Ovary (tissue), 9 donors: Measurements from ENCODE around the gene UBQLN4. TPM values are rescaled to one million over a fixed set of nuclear protein-coding genes. Genes with fewer than 3 reads are reported as not detected.

Experiments
- DNase-seq, 5 donors: peaks; one replicate each; pipeline ENCODE4 v3.0.0-alpha.2; 2019 to 2020
- H3K27ac ChIP-seq, 2 donors: fragments of 200-600 bp; one replicate each; pipeline versions ENCODE4 v1.5.1 to v1.8.0; 2019 to 2022
- H3K27me3 ChIP-seq: fragments of 200-600 bp; one replicate; pipeline ENCODE4 v1.8.0; 2022
- H3K36me3 ChIP-seq: fragments of 200-600 bp; sonication (generic); one replicate; pipeline ENCODE4 v1.5.1; 2019
- H3K4me1 ChIP-seq: one replicate; pipeline ENCODE4 v1.8.1; 2013; ENCODE audit warnings: mild to moderate bottlenecking, moderate library complexity; ENCODE audit not compliant: insufficient read depth
- H3K4me3 ChIP-seq: fragments of 200-600 bp; sonication (generic); one replicate; pipeline ENCODE4 v1.5.1; 2017
- H3K9me3 ChIP-seq, 2 donors: fragments of 200-600 bp in 1 of 2; sonication (generic) in 1 of 2; one replicate each; pipeline versions ENCODE4 v1.5.1 to v1.8.1; 2013 to 2019; ENCODE audit warnings: mild to moderate bottlenecking in 1 of 2, moderate library complexity in 1 of 2
- EP300 ChIP-seq: sonication (generic); formaldehyde crosslinking; IDR thresholded peaks from one replicate; pipeline ENCODE4 v1.6.1; 2017; ENCODE audit warnings: antibody characterized with exemption
- POLR2A ChIP-seq: fragments of 450-650 bp; IDR thresholded peaks from one replicate; pipeline ENCODE4 v1.6.1; 2017; ENCODE audit warnings: antibody characterized with exemption, mild to moderate bottlenecking, moderate library complexity
- WGBS, 3 donors: extraction: QIAGEN DNeasy Blood & Tissue Kit in 1 of 3; methylation state at CpG; one replicate each; pipeline versions ENCODE4 v1.1.5 to v1.1.7; 2013 to 2017; 5-methylcytosine and 5-hydroxymethylcytosine counted together
- intact Hi-C, 4 donors: fragments of 100-400 bp; cut with DNase I; formaldehyde crosslinking; loops; one replicate each; pipeline versions ENCODE4 v1.11.0 to v1.15.1; 2022 to 2023
- polyA plus RNA-seq, 2 donors: library from polyadenylated mRNA; stranded (reverse); fragments of 200-250 nt in 1 of 2; fragments of 350-450 nt in 1 of 2; fragmentation: Illumina TruSeq in 1 of 2; extraction: RNeasy Lipid Tissue Mini Kit (QIAGEN cat#74804) in 1 of 2; gene quantifications; one replicate each; pipeline ENCODE4 v1.2.3, GENCODE V29; 2013 to 2014
- total RNA-seq, 7 donors: library from RNA; depleted of rRNA in 2 of 7; stranded (reverse); fragments of >200 nt in 2 of 7; fragmentation: NEBNext Ultra II Directional in 3 of 7; extraction: Animal tissue kit (Norgen Biotek cat#: 25700) in 3 of 7; gene quantifications; one replicate each; pipeline versions ENCODE4 v1.1.0 to v1.2.4, GENCODE V29; 2016 to 2023
- TF ChIP-seq, protein P1 (sequence below), 3 donors: fragments of 450-650 bp in 2 of 3; fragments of 200-600 bp in 1 of 3; IDR thresholded peaks; one replicate each; pipeline versions ENCODE4 v1.5.1 to v1.8.0; 2016 to 2022; ENCODE audit warnings: antibody characterized with exemption in 3 of 3, mild to moderate bottlenecking in 1 of 3
- donor health status: DM: no; HTN: no; CAD: no; lungs with moderate emphysema.
- donor health status: DM: no; HTN: no; CAD: no.
- donor health status: Bipolar disorder and iron deficiency.
- donor health status: DM: yes; HTN: yes; CAD: no.
- donor health status: DM: no; HTN: no; CAD: no.
- donor health status: DM: yes; HTN: yes; CAD: no.

Gene UBQLN4
- total and polyA plus RNA-seq, 9 donors = 14.2 to 38.0 (median 26.6) TPM

DNA sequence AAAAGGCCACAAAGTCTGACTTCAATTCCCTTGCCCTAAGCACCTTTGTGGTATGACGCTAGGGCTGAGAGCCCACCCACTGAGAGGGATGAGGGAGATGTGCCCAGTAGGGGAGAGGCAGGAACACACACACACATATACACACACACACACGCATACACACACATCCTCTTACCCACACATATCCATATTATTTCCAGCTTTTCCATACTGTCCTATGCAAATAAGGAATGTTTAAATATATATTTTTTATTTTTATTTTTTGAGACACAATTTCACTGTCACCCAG, 10.3 kb upstream of the UBQLN4 start:
- no peaks in the 10 kb centered on the region for H3K9me3 ChIP-seq
- no peak for TF ChIP-seq POLR2A
- no peak for TF ChIP-seq EP300
- TF ChIP-seq, protein P1, sequence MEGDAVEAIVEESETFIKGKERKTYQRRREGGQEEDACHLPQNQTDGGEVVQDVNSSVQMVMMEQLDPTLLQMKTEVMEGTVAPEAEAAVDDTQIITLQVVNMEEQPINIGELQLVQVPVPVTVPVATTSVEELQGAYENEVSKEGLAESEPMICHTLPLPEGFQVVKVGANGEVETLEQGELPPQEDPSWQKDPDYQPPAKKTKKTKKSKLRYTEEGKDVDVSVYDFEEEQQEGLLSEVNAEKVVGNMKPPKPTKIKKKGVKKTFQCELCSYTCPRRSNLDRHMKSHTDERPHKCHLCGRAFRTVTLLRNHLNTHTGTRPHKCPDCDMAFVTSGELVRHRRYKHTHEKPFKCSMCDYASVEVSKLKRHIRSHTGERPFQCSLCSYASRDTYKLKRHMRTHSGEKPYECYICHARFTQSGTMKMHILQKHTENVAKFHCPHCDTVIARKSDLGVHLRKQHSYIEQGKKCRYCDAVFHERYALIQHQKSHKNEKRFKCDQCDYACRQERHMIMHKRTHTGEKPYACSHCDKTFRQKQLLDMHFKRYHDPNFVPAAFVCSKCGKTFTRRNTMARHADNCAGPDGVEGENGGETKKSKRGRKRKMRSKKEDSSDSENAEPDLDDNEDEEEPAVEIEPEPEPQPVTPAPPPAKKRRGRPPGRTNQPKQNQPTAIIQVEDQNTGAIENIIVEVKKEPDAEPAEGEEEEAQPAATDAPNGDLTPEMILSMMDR (IDR thresholded peaks at IDR 0.05) = no peak
- H3K27me3 ChIP-seq = no peaks in the 10 kb centered on the region
- no peak overlapping the region for H3K27ac ChIP-seq
- H3K36me3 ChIP-seq = no peaks in the 10 kb centered on the region
- no peaks in the 10 kb centered on the region for H3K4me1 ChIP-seq
- WGBS, 3 donors = 26 to 46% (median 34%) methylated on average over 2 of the region's 2 CpGs
- H3K4me3 ChIP-seq = no peak overlapping the region
- intact Hi-C loops = no loop called here
- no peak for DNase-seq

DNA sequence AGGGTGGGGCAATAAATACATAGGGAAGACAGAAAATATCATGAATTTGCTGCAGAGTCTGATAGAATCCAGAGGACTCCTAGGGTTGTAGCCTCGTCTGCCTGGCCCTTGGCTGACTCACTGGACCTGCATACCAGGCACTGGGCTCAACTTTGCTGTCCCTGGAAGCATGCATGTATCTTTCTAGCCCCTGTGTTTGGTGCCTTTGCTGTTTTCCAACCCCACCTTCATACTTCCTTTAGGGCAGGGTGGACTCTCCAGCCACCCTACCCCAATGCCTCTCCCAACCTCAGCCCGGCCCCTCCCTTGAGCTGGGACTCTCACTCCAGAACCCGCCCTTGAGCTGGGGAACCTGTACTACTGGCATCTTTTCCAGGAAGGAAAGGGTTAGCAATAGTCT, 8.6 kb upstream of the UBQLN4 start:
- Histone ChIP-seq H3K4me3 (no peak overlapping the region), H3K9me3 (no peaks in the 10 kb centered on the region), H3K36me3 (no peaks in the 10 kb centered on the region), H3K4me1 (no peaks in the 10 kb centered on the region), H3K27me3 (no peaks in the 10 kb centered on the region), H3K27ac (no peak overlapping the region)
- intact Hi-C loops = no loop called here
- DNase-seq = no peak
- no peak for TF ChIP-seq EP300
- TF ChIP-seq, protein P1 (IDR thresholded peaks at IDR 0.05) = no peak
- no peak for TF ChIP-seq POLR2A
- 86 to 91% (median 87%) methylated on average over 3 of the region's 3 CpGs for WGBS, 3 donors

DNA sequence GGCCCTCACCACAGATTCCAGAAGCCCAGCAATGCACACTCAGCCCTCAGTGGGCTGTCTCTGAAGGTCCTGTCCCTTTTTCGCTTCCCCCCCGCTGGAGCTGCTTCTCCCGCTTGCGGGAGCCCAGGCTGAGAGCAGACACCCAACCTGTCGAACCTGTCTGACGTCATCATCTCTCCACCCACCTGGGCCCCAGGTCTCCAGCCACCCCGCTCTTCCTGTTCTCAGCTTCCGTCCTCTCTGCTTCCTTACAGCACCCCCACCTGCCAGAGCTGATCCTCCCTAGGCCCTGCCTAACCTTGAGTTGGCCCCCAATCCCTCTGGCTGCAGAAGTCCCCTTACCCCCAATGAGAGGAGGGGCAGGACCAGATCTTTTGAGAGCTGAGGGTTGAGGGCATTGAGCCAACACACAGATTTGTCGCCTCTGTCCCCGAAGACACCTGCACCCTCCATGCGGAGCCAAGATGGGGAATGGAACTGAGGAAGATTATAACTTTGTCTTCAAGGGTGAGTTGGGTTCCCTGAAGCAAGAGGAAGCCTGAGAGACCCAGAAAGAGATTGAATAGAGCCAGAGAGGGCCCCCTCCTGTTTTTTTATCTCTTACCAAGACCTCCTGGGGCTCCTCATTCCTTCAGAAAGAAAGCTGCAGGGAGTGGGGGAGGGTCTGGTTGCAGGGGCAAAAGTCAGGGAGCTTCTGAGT, 7.5 kb upstream of the UBQLN4 start, which contains the start of gene RAB25:
RAB25 (plus strand) TSS at position 224 of the 700 bp plus-strand sequence; CDS start at position 465, 241 bp downstream.
- intact Hi-C loops = no loop called here
- H3K4me3 ChIP-seq = no peak within 1 kb of the TSS

DNA sequence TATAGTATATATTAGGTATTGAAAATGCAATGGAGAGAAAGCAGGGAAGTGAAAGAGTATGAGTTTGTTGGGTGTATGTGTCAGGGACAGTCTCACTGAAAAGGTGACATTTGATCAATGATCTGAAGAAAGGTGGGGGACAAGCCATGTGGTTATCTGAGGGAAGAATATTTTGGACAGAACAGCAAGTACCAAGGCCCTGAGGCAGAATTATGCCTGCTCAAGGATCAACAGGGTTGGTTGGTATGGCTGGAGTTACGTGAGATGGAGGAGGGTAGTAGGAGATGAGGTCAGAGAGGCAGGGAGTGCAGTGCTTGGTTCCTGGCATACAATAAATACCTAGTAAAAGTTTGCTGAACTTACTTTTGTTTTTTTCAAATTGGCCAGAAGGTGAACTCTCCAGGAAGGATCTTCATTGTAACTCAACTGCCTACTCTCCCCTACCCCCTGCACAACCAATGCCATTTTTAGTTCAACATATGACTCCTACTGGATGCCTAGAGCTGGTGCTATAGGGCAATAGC, 2.8 kb upstream of the UBQLN4 start:
- Histone ChIP-seq H3K36me3 (no peaks in the 10 kb centered on the region), H3K9me3 (no peaks in the 10 kb centered on the region), H3K27ac (no peak overlapping the region), H3K4me1 (no peaks in the 10 kb centered on the region), H3K4me3 (no peak overlapping the region), H3K27me3 (no peaks in the 10 kb centered on the region)
- 87 to 98% (median 97%) methylated on average over 1 of the region's 1 CpG for WGBS, 3 donors
- DNase-seq = no peak
- TF ChIP-seq POLR2A (no peak), EP300 (no peak)
- TF ChIP-seq, protein P1 (IDR thresholded peaks at IDR 0.05) = no peak
- intact Hi-C loops = no loop called here

More for the DNA sequence above, 7.5 kb upstream of the UBQLN4 start, which contains the start of gene RAB25:
- no peaks in the 10 kb centered on the region for H3K4me1 ChIP-seq
- TF ChIP-seq, protein P1 (IDR thresholded peaks at IDR 0.05) = no peak
- TF ChIP-seq EP300 (no peak), POLR2A (no peak)
- no peak within 1 kb of the TSS for H3K27ac ChIP-seq
- no peaks in the 10 kb centered on the region for H3K9me3 ChIP-seq
- WGBS, 3 donors = 58 to 71% (median 58%) methylated on average over 11 of the region's 11 CpGs
- no peaks in the 10 kb centered on the region for H3K27me3 ChIP-seq
- DNase-seq = no peak
- H3K36me3 ChIP-seq = no peaks in the 10 kb centered on the region
